Activated T-cell treated with anti-CD3 and anti-CD28 coated beads, Interleukin-2, amount 50 U/mL, for 72 hours (primary cell): ENCODE results near the gene ZBTB11. TPM values are rescaled to one million over a fixed set of nuclear protein-coding genes. Genes with fewer than 3 reads are reported as not detected.
"Not testable (repeated sequence)": the region's sequence is repeated elsewhere in the genome, so short reads cannot be mapped to it uniquely, and the experiment has no call there.

Experiments used
- ATAC-seq, 2 donors: fragments of 150-1000 bp; cut with Tn5 transposase; replicated peaks in 1 of 2; 2 replicates each; pipeline ENCODE4 v1.10.0; 2021; ENCODE audit warnings: moderate library complexity in 2 of 2, mild to moderate bottlenecking in 1 of 2
- DNase-seq, 2 donors: peaks; one replicate each; pipeline ENCODE4 v3.0.0; 2021 to 2022; ENCODE audit warnings: mixed read lengths in 1 of 2
- H3K27ac Mint-ChIP-seq: one replicate; pipeline ENCODE4 v1.8.0; 2022; ENCODE audit warnings: mild to moderate bottlenecking, moderate library complexity, mixed read lengths
- H3K27me3 Mint-ChIP-seq: one replicate; pipeline ENCODE4 v1.8.0; 2022; ENCODE audit warnings: low read depth, mixed read lengths
- H3K36me3 Mint-ChIP-seq, 2 donors: one replicate each; pipeline ENCODE4 v1.8.0; 2022; ENCODE audit warnings: mixed read lengths in 2 of 2, mild to moderate bottlenecking in 1 of 2; ENCODE audit not compliant: insufficient read depth in 2 of 2
- H3K4me1 Mint-ChIP-seq: one replicate; pipeline ENCODE4 v1.8.0; 2022; ENCODE audit warnings: low read depth, mixed read lengths
- H3K4me3 Mint-ChIP-seq, 2 donors: one replicate each; pipeline ENCODE4 v1.8.0; 2022; ENCODE audit warnings: mild to moderate bottlenecking in 2 of 2, mixed read lengths in 2 of 2, moderate library complexity in 2 of 2
- H3K9me3 Mint-ChIP-seq, 2 donors: one replicate each; pipeline ENCODE4 v1.8.0; 2022; ENCODE audit warnings: mixed read lengths in 2 of 2
- total RNA-seq, 2 donors: library from RNA; stranded (reverse); gene quantifications; one replicate each; pipeline ENCODE4 v1.2.3, GENCODE V29; 2022

Gene ZBTB11
- total RNA-seq, 2 donors from 2014 or later, result 26.8 to 31.9 TPM

DNA sequence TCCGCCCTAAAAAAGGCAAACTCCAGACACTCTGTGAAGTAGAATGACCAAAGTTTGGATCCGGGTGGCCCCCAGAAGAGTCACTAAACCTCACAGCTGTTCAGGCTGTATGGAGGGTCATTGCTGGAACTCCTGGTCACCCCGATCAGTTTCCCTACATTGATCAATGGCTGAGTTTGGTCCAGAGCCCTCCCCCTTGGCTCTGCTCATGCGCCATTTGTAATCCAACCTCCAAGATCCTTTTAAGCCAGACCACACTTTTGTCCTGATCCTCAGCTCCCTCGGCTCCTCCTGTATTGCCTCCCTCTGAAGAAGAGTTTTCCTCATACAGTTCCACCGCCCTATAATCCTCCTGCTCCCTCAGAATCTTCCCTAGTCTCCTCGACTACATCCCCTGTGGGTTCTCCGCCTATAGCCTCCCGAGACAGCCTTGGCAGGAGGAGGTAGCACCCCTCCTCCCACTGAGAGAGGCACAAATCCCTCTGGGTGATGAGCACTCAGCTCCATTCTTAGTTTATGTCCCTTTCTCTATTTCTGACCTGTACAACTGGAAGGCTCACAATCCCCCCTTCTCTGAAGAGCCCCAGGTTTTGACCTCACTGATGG, 42.2 kb downstream of the ZBTB11 start:
- no peak overlapping the region for H3K27ac Mint-ChIP-seq
- H3K27me3 Mint-ChIP-seq, result no peaks in the 10 kb centered on the region
- H3K4me3 Mint-ChIP-seq, result no peak overlapping the region
- DNase-seq (no peak), ATAC-seq (no peak)
- no peaks in the 10 kb centered on the region for H3K36me3 Mint-ChIP-seq
- no peaks in the 10 kb centered on the region for H3K4me1 Mint-ChIP-seq
- H3K9me3 Mint-ChIP-seq, result no peaks in the 10 kb centered on the region

DNA sequence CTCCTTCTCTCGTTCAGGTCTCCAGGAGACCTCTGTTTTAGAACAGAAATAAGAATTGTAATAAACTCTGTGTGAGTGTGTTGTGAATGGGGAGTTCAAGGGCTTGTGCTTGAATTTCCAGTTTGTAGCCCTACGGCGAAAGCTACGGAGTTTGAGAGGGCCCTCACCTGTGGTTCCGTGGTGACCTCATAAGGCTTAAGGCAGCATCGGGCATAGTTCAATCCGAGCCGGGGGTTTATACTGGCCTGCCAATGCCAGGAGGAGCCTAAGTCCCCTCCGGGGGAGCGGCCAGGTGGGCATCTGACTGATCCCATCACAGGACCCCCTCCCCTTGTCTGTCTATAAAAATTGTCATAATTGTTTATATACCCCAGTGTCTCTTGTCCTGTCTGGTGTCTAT, 43.7 kb downstream of the ZBTB11 start:
- Mint-ChIP-seq H3K9me3 (no peaks in the 10 kb centered on the region), H3K27ac (no peak overlapping the region), H3K4me3 (no peak overlapping the region), H3K36me3 (no peaks in the 10 kb centered on the region), H3K27me3 (no peaks in the 10 kb centered on the region), H3K4me1 (no peaks in the 10 kb centered on the region)
- no peak for DNase-seq
- no peak for ATAC-seq

DNA sequence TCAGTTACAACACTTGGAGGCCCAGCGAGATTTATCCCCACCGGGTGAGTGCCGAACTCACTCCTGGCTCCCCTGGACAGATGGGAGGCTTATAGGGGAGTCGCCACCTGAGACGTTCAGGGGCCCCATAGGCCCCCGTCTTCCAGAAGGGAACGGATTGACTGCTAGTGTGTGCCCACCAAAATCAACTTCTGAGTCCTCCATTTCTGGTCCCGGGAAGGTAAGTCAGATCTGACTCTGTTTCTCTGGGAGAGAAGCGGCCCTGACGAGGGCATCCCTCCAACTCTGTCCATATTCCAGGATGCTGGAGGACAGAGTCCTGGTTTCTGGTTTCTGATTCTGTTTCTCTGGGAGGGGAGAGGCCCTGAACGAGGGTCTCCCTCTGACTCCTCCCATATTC, 44.3 kb downstream of the ZBTB11 start:
- H3K4me1 Mint-ChIP-seq, result no peaks in the 10 kb centered on the region
- H3K9me3 Mint-ChIP-seq, result no peaks in the 10 kb centered on the region
- H3K36me3 Mint-ChIP-seq, result no peaks in the 10 kb centered on the region
- H3K4me3 Mint-ChIP-seq, result no peak overlapping the region
- H3K27me3 Mint-ChIP-seq, result no peaks in the 10 kb centered on the region
- no peak overlapping the region for H3K27ac Mint-ChIP-seq
- DNase-seq (no peak), ATAC-seq (no peak)

DNA sequence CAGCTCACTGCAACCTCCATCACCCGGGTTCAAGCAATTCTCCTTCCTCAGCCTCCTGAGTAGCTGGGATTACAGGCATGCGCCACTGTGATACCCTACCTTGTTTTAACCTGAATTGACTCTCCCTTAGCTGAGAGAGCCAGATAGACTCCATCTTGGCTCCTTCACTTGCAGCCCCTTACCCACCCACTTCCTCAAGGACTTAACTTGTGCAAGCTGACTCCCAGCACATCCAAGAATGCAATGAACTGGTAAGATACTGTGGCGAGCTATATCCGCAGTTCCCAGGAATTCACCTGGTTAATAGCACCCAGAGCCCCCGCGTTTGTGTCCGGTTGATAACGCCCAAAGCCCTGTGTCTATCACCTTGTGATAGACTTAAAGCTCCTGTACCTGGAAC, 45.0 kb downstream of the ZBTB11 start:
- H3K36me3 Mint-ChIP-seq, DNase-seq, H3K27me3 Mint-ChIP-seq, H3K4me1 Mint-ChIP-seq, H3K27ac Mint-ChIP-seq, ATAC-seq, H3K9me3 Mint-ChIP-seq, H3K4me3 Mint-ChIP-seq: not testable (repeated sequence)

DNA sequence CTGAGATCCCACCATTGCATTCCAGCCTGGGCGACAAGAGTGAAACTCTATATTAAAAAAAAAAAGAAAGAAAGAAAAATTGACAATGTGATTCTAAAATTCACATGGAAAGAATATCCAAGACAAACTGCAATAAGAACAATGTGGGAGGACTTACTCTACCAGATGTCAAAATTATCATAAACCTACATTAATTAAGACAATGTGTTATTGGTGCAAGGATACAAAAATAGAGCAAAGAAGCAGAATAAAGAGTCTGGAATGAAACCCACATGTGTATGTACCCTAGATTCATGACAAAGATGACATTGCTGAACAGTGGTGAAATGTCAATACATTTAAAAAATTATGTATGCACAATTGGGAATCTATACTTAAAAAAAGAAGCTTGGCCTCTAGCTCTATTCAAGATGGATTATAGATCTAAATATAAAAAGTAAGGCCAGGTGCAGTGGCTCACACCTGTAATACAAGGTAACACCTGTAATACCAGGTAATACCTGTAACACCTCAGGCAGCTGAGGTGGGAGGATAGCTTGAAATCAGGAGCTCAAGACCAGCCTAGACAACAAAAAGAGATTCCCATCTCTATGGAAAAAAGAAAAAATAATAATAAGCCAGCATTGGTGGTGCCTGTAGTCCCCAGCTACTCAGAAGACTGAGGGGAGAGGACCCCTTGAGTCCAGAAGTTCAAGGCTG, 45.7 kb downstream of the ZBTB11 start:
- H3K4me1 Mint-ChIP-seq, result no peaks in the 10 kb centered on the region
- no peaks in the 10 kb centered on the region for H3K27me3 Mint-ChIP-seq
- no peaks in the 10 kb centered on the region for H3K36me3 Mint-ChIP-seq
- DNase-seq (no peak), ATAC-seq (no peak)
- no peak overlapping the region for H3K4me3 Mint-ChIP-seq
- H3K9me3 Mint-ChIP-seq, result no peaks in the 10 kb centered on the region
- H3K27ac Mint-ChIP-seq, result no peak overlapping the region

DNA sequence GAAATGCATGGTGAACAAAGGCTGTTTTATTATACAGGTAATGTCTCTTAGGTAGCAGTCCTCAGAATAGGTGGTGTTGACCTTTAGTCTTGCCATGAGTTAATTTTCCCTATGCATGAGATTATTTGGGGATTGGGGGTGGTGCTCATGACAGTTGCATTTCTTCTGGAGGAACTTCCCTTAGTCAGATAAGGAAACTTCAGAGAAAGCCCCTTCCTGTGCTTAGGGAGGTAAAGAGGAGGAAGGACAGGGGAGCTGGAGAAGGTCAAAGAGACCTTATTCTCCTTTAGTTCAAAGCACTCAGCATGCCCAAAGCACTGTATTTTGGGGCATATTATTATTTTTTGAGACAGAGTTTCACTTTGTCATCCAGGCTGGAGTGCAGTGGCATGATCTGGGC, 47.7 kb downstream of the ZBTB11 start:
- peaks cover 0 to 3% of the 10 kb centered on the region in 2 donors for H3K36me3 Mint-ChIP-seq
- no peaks in the 10 kb centered on the region for H3K4me1 Mint-ChIP-seq
- no peaks in the 10 kb centered on the region for H3K9me3 Mint-ChIP-seq
- no peak overlapping the region for H3K27ac Mint-ChIP-seq
- H3K27me3 Mint-ChIP-seq, result no peaks in the 10 kb centered on the region
- DNase-seq (no peak), ATAC-seq (no peak)
- no peak overlapping the region for H3K4me3 Mint-ChIP-seq

DNA sequence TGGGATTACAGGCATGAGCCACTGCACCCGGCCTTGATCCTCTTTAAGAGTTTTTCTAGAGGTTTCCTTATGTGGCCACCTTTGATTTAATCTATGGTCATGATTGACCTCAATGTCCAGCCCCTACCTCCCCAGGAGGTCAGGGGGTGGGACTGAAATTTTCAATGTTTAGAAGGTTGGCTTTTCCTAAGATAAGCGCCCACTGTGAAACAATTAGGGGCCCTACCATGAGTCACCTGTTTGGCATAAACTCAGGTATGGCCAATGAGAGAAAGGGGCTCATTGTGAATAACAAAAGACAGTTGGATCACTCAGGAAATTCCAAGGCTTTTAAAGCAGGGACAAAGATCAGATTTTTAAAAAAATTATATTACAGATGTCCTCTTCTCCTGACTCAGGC, 51.1 kb downstream of the ZBTB11 start:
- Mint-ChIP-seq H3K4me1 (no peaks in the 10 kb centered on the region), H3K27me3 (no peaks in the 10 kb centered on the region), H3K9me3 (no peaks in the 10 kb centered on the region), H3K27ac (no peak overlapping the region), H3K36me3 (peaks cover 0 to 3% of the 10 kb centered on the region in 2 donors), H3K4me3 (no peak overlapping the region)
- DNase-seq, result no peak
- no peak for ATAC-seq

DNA sequence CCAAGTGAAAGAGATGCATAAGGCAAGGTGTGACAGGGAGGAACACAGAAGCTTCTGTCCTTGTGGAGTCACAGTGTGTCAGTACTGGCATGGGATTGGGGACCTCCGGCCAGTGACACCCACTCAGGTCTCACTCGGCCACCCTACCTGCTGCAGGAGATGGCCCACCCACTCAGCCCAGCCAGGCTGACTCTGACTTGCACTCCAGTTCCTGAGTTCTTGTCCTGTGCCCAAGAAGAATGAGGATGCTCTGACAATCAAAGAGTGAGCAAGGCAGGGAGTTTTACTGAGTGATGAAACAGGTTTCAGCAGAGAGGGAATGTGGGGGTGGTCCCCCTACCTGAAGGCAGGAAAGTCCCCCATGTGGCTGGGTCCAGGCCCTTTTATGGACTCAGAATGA, 52.1 kb downstream of the ZBTB11 start:
- no peak for ATAC-seq
- Mint-ChIP-seq H3K9me3 (no peaks in the 10 kb centered on the region), H3K4me3 (no peak overlapping the region), H3K36me3 (peaks cover 0 to 3% of the 10 kb centered on the region in 2 donors), H3K4me1 (no peaks in the 10 kb centered on the region), H3K27ac (no peak overlapping the region), H3K27me3 (no peaks in the 10 kb centered on the region)
- DNase-seq, result no peak

DNA sequence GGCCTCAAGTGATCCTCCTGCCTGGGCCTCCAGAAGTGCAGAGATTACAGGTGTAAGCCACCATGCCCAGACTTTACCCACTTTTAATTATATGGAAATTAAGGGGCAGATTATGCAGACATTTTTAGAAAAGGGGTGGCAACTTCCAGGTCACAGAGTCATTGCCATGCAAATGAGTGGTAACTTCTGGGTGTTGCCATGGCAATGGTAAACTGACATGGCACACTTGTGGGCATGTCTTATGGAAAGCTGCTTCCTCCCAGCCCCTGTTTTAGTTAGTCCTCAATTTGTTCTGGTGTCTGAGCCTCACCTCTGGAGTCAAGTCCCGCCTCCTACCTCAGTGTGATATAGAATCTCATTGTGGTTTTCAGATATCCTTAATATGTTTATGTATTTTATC, 53.3 kb downstream of the ZBTB11 start:
- Mint-ChIP-seq H3K27ac (no peak overlapping the region), H3K4me1 (no peaks in the 10 kb centered on the region), H3K9me3 (no peaks in the 10 kb centered on the region), H3K27me3 (no peaks in the 10 kb centered on the region), H3K36me3 (peaks cover 0 to 3% of the 10 kb centered on the region in 2 donors), H3K4me3 (no peak overlapping the region)
- no peak for DNase-seq
- ATAC-seq, result no peak

DNA sequence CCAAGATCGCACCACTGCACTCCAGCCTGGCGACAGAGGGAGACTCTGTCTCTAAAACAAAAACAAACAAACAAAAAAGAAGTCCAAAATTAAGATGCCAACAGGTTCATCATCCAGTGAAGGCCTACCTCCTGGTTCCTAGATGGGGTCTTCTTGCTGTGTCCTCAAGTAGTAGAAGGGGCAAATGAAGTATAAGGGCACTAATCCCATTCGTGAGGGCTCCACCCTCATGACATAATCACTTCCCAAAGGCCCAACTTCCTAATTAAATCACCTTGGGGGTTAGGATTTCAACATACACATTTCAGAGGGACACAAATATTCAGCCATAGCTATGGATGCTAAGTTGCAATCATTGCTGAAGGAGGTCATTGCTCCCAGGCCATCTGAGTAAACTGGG, 57.2 kb downstream of the ZBTB11 start:
- no peaks in the 10 kb centered on the region for H3K27me3 Mint-ChIP-seq
- no peaks in the 10 kb centered on the region for H3K4me1 Mint-ChIP-seq
- H3K4me3 Mint-ChIP-seq, result no peak overlapping the region
- DNase-seq, result no peak
- no peak overlapping the region for H3K27ac Mint-ChIP-seq
- H3K36me3 Mint-ChIP-seq, result peaks cover 0 to under 1% of the 10 kb centered on the region in 2 donors
- no peaks in the 10 kb centered on the region for H3K9me3 Mint-ChIP-seq
- no peak for ATAC-seq

DNA sequence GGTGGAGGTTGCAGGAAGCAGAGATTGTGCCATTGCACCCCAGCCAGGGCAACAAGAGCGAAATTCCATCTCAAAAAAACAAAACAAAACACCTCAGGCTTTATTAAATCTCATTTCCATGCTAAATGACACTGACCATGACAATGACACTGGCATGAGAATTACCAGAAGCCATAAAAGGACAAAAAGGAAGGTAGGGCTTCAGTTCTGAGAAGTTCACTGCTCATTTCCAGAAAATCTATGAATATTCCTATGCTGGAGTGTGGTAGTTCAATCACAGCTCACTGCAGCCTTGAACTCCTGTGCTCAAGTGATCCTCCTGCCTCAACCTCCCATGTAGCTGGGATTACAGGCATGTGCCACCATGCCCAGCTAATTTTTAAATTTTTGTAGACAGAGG, 58.2 kb downstream of the ZBTB11 start:
- Mint-ChIP-seq H3K36me3 (no peaks in the 10 kb centered on the region), H3K4me3 (no peak overlapping the region)

DNA sequence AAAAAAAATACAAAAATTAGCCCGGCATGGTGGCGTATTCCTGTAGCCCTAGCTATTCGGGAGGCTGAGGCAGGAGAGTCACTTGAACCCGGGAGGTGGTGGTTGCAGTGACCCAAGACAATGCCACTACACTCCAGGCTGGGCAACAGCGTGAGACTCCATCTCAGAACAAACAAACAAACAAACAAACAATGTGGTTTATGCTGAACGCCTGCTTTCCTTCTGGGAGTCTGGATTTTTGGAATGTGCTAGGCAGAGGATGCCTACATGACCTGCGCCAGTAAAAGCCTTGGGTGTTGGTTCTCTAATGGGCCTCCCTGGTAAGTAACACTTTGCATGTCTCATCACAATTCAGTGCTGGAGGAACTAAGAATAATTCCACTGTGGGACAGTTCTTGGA, 59.5 kb downstream of the ZBTB11 start:
- DNase-seq (no peak), ATAC-seq (no peak)
- Mint-ChIP-seq H3K4me1 (no peaks in the 10 kb centered on the region), H3K9me3 (no peaks in the 10 kb centered on the region), H3K27ac (no peak overlapping the region), H3K4me3 (no peak overlapping the region), H3K27me3 (no peaks in the 10 kb centered on the region), H3K36me3 (no peaks in the 10 kb centered on the region)

More for the DNA sequence above, 58.2 kb downstream of the ZBTB11 start:
- Mint-ChIP-seq H3K27ac (no peak overlapping the region), H3K9me3 (no peaks in the 10 kb centered on the region), H3K27me3 (no peaks in the 10 kb centered on the region), H3K4me1 (no peaks in the 10 kb centered on the region)
- no peak for ATAC-seq
- no peak for DNase-seq

DNA sequence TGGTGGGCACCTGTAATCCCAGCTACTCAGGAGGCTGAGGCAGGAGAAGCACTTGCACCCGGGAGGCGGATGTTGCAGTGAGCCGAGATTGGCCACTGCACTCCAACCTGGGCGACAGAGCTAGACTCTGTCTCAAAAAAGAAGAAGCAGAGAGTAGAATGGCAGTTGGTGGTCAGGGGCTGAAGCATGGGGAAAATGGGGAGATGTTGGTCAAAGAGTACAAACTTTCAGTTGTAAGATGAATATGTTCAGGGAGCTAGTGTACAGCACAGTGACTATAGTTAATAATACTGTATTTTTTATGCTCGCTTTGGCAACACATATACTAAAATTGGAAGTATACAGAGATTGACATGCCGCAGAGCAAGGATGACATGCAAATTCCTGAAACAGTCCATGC, 61.4 kb downstream of the ZBTB11 start:
- ATAC-seq, result no peak
- Mint-ChIP-seq H3K4me3 (no peak overlapping the region), H3K27ac (no peak overlapping the region), H3K36me3 (no peaks in the 10 kb centered on the region), H3K27me3 (no peaks in the 10 kb centered on the region), H3K9me3 (no peaks in the 10 kb centered on the region), H3K4me1 (no peaks in the 10 kb centered on the region)
- no peak for DNase-seq

DNA sequence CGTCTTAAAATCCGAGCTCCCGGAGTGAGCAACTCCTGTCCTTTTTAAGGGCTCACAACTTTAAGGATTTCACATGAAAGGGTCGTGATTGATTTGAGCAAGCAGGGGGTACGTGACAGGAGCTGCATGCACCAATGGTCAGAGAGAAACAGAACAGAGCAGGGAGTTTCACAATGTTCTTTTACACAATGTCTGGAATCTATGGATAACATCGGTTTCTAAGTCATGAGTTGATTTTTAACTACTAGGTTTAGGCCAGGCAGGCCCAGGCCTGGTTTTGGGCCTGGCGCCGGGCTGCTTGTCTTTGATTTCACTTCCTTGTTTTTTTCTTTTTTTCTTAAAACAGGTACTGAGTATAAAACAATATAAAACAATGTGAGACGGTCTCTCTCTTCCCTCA, 63.9 kb downstream of the ZBTB11 start:
- not testable (repeated sequence) for H3K4me1 Mint-ChIP-seq, H3K36me3 Mint-ChIP-seq, H3K9me3 Mint-ChIP-seq, H3K27ac Mint-ChIP-seq, DNase-seq, H3K4me3 Mint-ChIP-seq, ATAC-seq, H3K27me3 Mint-ChIP-seq
